Activated CD4-positive, alpha-beta memory T cell treated with anti-CD3 and anti-CD28 coated beads, Interleukin-2, amount 10 ng/mL, durations not matched to agents 7 days and 5 days (primary cell): ENCODE results near the gene PCYOX1L. TPM values are rescaled to one million over a fixed set of nuclear protein-coding genes. Genes with fewer than 3 reads are reported as not detected.

ENCODE experiments used
- CTCF ChIA-PET: fragments of 350-600 bp; sonication (Branson Sonifier 250); formaldehyde crosslinking; loops from one replicate; lab custom pipeline; 2021; ENCODE audit warnings: antibody characterized with exemption, inconsistent platforms; lab: Charles Lee
- POLR2A ChIA-PET: fragments of 350-600 bp; sonication (Branson Sonifier 250); formaldehyde crosslinking; loops from one replicate; lab custom pipeline; 2021; ENCODE audit warnings: antibody characterized with exemption; lab: Charles Lee
- DNase-seq: peaks from one replicate; pipeline ENCODE4 v3.0.0-alpha.2; 2020
- H3K27ac Mint-ChIP-seq: one replicate; pipeline ENCODE4 v1.8.0; 2021; ENCODE audit warnings: mild to moderate bottlenecking, mixed read lengths
- H3K27me3 Mint-ChIP-seq: one replicate; pipeline ENCODE4 v1.8.0; 2021; ENCODE audit warnings: mixed read lengths
- H3K36me3 Mint-ChIP-seq: one replicate; pipeline ENCODE4 v1.8.0; 2021; ENCODE audit warnings: low read depth, mixed read lengths
- H3K4me1 Mint-ChIP-seq: one replicate; pipeline ENCODE4 v1.8.0; 2021; ENCODE audit warnings: mixed read lengths
- H3K4me3 Mint-ChIP-seq: one replicate; pipeline ENCODE4 v1.8.0; 2021; ENCODE audit warnings: mild to moderate bottlenecking, mixed read lengths
- H3K9me3 Mint-ChIP-seq: one replicate; pipeline ENCODE4 v1.8.0; 2021; ENCODE audit warnings: mixed read lengths
- total RNA-seq, 2 experiments: library from RNA; stranded (reverse); gene quantifications; one replicate each; pipeline ENCODE4 v1.2.3, GENCODE V29; 2021

The PCYOX1L gene
- total RNA-seq, 2 experiments from 2014 or later, result 41.2 to 42.1 TPM

GRCh38 chr5:149341876-149342275, 16.0 kb upstream of the PCYOX1L start:
- Mint-ChIP-seq H3K4me1 (peaks cover 17% of the 10 kb centered on the region), H3K27me3 (peaks cover 13% of the 10 kb centered on the region), H3K9me3 (no peaks in the 10 kb centered on the region), H3K36me3 (peaks cover 14% of the 10 kb centered on the region), H3K4me3 (no peak overlapping the region), H3K27ac (no peak overlapping the region)
- CTCF ChIA-PET, result interaction anchor here (0.9 to 8.4 kb wide), 4 partner anchors 9 to 40 kb away, joined by 3 to 63 read pairs (median 3); no protein-coding TSS in a partner anchor
- POLR2A ChIA-PET, result interaction anchor here (10.8 kb wide), 1 partner anchor 15 kb away, joined by 445 read pairs; the partner anchor contains the start of gene PCYOX1L
- DNase-seq, result no peak

- Mint-ChIP-seq H3K4me3 (peak overlapping the region; percentile 25), H3K36me3 (peaks cover 37% of the 10 kb centered on the region), H3K27me3 (peaks cover 7% of the 10 kb centered on the region), H3K4me1 (peaks cover 37% of the 10 kb centered on the region), H3K27ac (peak overlapping the region; percentile 22), H3K9me3 (no peaks in the 10 kb centered on the region)
- ChIA-PET CTCF (interaction anchor here (1.1 to 8.4 kb wide), 9 partner anchors 9 to 207 kb away, joined by 3 to 63 read pairs (median 6); partner anchors contain the start of genes ABLIM3, CSNK1A1 and PCYOX1L), POLR2A (interaction anchor here (0.8 to 10.8 kb wide), 11 partner anchors 8 to 206 kb away, joined by 3 to 445 read pairs (median 12); partner anchors contain the start of genes CSNK1A1 and PCYOX1L)
- no peak for DNase-seq
These were observed 13.7 kb upstream of the PCYOX1L start for GRCh38 chr5:149344151-149344550.

- ChIA-PET CTCF (interaction anchor here (0.6 to 8.4 kb wide), 16 partner anchors 9 to 507 kb away, joined by 3 to 63 read pairs (median 5); partner anchors contain the start of genes ABLIM3, CSNK1A1 and PCYOX1L), POLR2A (interaction anchor here (0.7 to 10.8 kb wide), 20 partner anchors 10 to 514 kb away, joined by 3 to 445 read pairs (median 6); partner anchors contain the start of genes CSNK1A1, PCYOX1L and PPARGC1B)
- H3K4me1 Mint-ChIP-seq, result peaks cover 48% of the 10 kb centered on the region
- peak within 1 kb of the TSS; percentile 81 for H3K4me3 Mint-ChIP-seq
- no peaks in the 10 kb centered on the region for H3K27me3 Mint-ChIP-seq
- H3K36me3 Mint-ChIP-seq, result peaks cover 48% of the 10 kb centered on the region
- peak within 1 kb of the TSS; percentile 87 for H3K27ac Mint-ChIP-seq
- H3K9me3 Mint-ChIP-seq, result no peaks in the 10 kb centered on the region
- DNase-seq, result peak; percentile 94
These were observed 12.5 kb upstream of the PCYOX1L start, which contains the start of gene GRPEL2 for GRCh38 chr5:149345147-149345891. TSS of gene GRPEL2 (plus strand) at chr5:149345499. CDS start at chr5:149345540, 41 bp downstream.

- Mint-ChIP-seq H3K36me3 (peaks cover 54% of the 10 kb centered on the region), H3K4me1 (peaks cover 53% of the 10 kb centered on the region), H3K9me3 (no peaks in the 10 kb centered on the region), H3K27me3 (no peaks in the 10 kb centered on the region), H3K4me3 (peak overlapping the region; percentile 81), H3K27ac (peak overlapping the region; percentile 87)
- ChIA-PET CTCF (interaction anchor here (0.6 to 8.4 kb wide), 9 partner anchors 10 to 507 kb away, joined by 3 to 63 read pairs (median 5); partner anchors contain the start of gene PCYOX1L), POLR2A (interaction anchor here (0.7 to 10.8 kb wide), 13 partner anchors 10 to 519 kb away, joined by 3 to 445 read pairs (median 9); partner anchors contain the start of genes ADRB2, CSNK1A1, PCYOX1L and PPARGC1B)
- DNase-seq, result peak; percentile 33
These were observed 12.0 kb upstream of the PCYOX1L start for GRCh38 chr5:149345892-149346222.

- no peaks in the 10 kb centered on the region for H3K27me3 Mint-ChIP-seq
- H3K36me3 Mint-ChIP-seq, result peaks cover 78% of the 10 kb centered on the region
- POLR2A ChIA-PET, result interaction anchor here (1.0 to 10.8 kb wide), 4 partner anchors 8 to 203 kb away, joined by 3 to 445 read pairs (median 5); partner anchors contain the start of genes CSNK1A1 and PCYOX1L
- peak overlapping the region; percentile 87 for H3K27ac Mint-ChIP-seq
- CTCF ChIA-PET, result interaction anchor here (1.0 to 8.4 kb wide), 3 partner anchors 9 to 18 kb away, joined by 5 to 63 read pairs (median 6); partner anchors contain the start of gene PCYOX1L
- H3K4me1 Mint-ChIP-seq, result peaks cover 75% of the 10 kb centered on the region
- no peak for DNase-seq
- H3K4me3 Mint-ChIP-seq, result peak overlapping the region; percentile 81
- no peaks in the 10 kb centered on the region for H3K9me3 Mint-ChIP-seq
These were observed 9.3 kb upstream of the PCYOX1L start for GRCh38 chr5:149348518-149348917.

- ChIA-PET POLR2A (interaction anchor here (1.0 to 10.8 kb wide), 4 partner anchors 8 to 202 kb away, joined by 3 to 445 read pairs (median 5); partner anchors contain the start of genes CSNK1A1 and PCYOX1L), CTCF (interaction anchor here (1.0 to 8.4 kb wide), 3 partner anchors 8 to 17 kb away, joined by 5 to 63 read pairs (median 6); partner anchors contain the start of gene PCYOX1L)
- H3K9me3 Mint-ChIP-seq, result no peaks in the 10 kb centered on the region
- no peak for DNase-seq
- H3K27ac Mint-ChIP-seq, result peak overlapping the region; percentile 87
- no peaks in the 10 kb centered on the region for H3K27me3 Mint-ChIP-seq
- H3K4me3 Mint-ChIP-seq, result peak overlapping the region; percentile 81
- peaks cover 74% of the 10 kb centered on the region for H3K4me1 Mint-ChIP-seq
- peaks cover 84% of the 10 kb centered on the region for H3K36me3 Mint-ChIP-seq
These were observed 8.5 kb upstream of the PCYOX1L start for GRCh38 chr5:149349382-149349781.

- DNase-seq, result no peak
- H3K27me3 Mint-ChIP-seq, result no peaks in the 10 kb centered on the region
- ChIA-PET CTCF (interaction anchor here (3.5 kb wide), 1 partner anchor 15 kb away, joined by 15 read pairs; no protein-coding TSS in a partner anchor), POLR2A (interaction anchor here (1.9 to 9.7 kb wide), 2 partner anchors 7 to 15 kb away, joined by 6 to 445 read pairs; partner anchors contain the start of gene GRPEL2)
- H3K4me3 Mint-ChIP-seq, result no peak overlapping the region
- peaks cover 89% of the 10 kb centered on the region for H3K36me3 Mint-ChIP-seq
- H3K9me3 Mint-ChIP-seq, result no peaks in the 10 kb centered on the region
- H3K27ac Mint-ChIP-seq, result no peak overlapping the region
- peaks cover 88% of the 10 kb centered on the region for H3K4me1 Mint-ChIP-seq
These were observed 5.7 kb upstream of the PCYOX1L start for GRCh38 chr5:149352169-149352568.

- no peak for DNase-seq
- Mint-ChIP-seq H3K36me3 (peaks cover 76% of the 10 kb centered on the region), H3K4me3 (no peak overlapping the region), H3K4me1 (peaks cover 83% of the 10 kb centered on the region), H3K9me3 (no peaks in the 10 kb centered on the region), H3K27ac (peak overlapping the region; percentile 38), H3K27me3 (no peaks in the 10 kb centered on the region)
- ChIA-PET POLR2A (interaction anchor here (1.4 to 9.7 kb wide), 2 partner anchors 9 to 198 kb away, joined by 6 to 445 read pairs; partner anchors contain the start of genes CSNK1A1 and GRPEL2), CTCF (interaction anchor here (1.4 to 3.5 kb wide), 2 partner anchors 9 to 14 kb away, joined by 6 to 15 read pairs; partner anchors contain the start of gene GRPEL2)
These were observed 3.9 kb upstream of the PCYOX1L start for GRCh38 chr5:149353911-149354310.

GRCh38 chr5:149355688-149356087, 2.2 kb upstream of the PCYOX1L start:
- peaks cover 84% of the 10 kb centered on the region for H3K4me1 Mint-ChIP-seq
- POLR2A ChIA-PET, result interaction anchor here (0.7 to 9.7 kb wide), 7 partner anchors 11 to 377 kb away, joined by 3 to 445 read pairs (median 4); partner anchors contain the start of genes ARHGEF37, CSNK1A1 and GRPEL2
- H3K27me3 Mint-ChIP-seq, result no peaks in the 10 kb centered on the region
- peak overlapping the region; percentile 78 for H3K27ac Mint-ChIP-seq
- peaks cover 71% of the 10 kb centered on the region for H3K36me3 Mint-ChIP-seq
- DNase-seq, result peak; percentile 36
- CTCF ChIA-PET, result interaction anchor here (0.8 to 4.2 kb wide), 4 partner anchors 10 to 38 kb away, joined by 3 to 44 read pairs (median 10); partner anchors contain the start of gene GRPEL2
- H3K4me3 Mint-ChIP-seq, result no peak overlapping the region
- H3K9me3 Mint-ChIP-seq, result no peaks in the 10 kb centered on the region

GRCh38 chr5:149356391-149356790, 1.5 kb upstream of the PCYOX1L start:
- ChIA-PET POLR2A (interaction anchor here (0.9 to 9.7 kb wide), 8 partner anchors 11 to 376 kb away, joined by 3 to 445 read pairs (median 7); partner anchors contain the start of genes ARHGEF37, CSNK1A1 and GRPEL2), CTCF (interaction anchor here (0.8 to 4.2 kb wide), 4 partner anchors 11 to 39 kb away, joined by 3 to 44 read pairs (median 10); partner anchors contain the start of gene GRPEL2)
- peak overlapping the region; percentile 78 for H3K27ac Mint-ChIP-seq
- peaks cover 66% of the 10 kb centered on the region for H3K36me3 Mint-ChIP-seq
- peaks cover 83% of the 10 kb centered on the region for H3K4me1 Mint-ChIP-seq
- H3K9me3 Mint-ChIP-seq, result no peaks in the 10 kb centered on the region
- peak; percentile 42 for DNase-seq
- no peaks in the 10 kb centered on the region for H3K27me3 Mint-ChIP-seq
- peak overlapping the region; percentile 49 for H3K4me3 Mint-ChIP-seq

GRCh38 chr5:149358294-149358651, 427 bp downstream of the PCYOX1L start:
- peaks cover 55% of the 10 kb centered on the region for H3K36me3 Mint-ChIP-seq
- DNase-seq, result peak; percentile 40
- ChIA-PET POLR2A (interaction anchor here (0.9 to 9.7 kb wide), 14 partner anchors 8 to 642 kb away, joined by 3 to 445 read pairs (median 5); partner anchors contain the start of genes CSNK1A1, GRPEL2, HMGXB3 and TIGD6), CTCF (interaction anchor here (0.7 to 4.2 kb wide), 15 partner anchors 8 to 264 kb away, joined by 3 to 44 read pairs (median 5); partner anchors contain the start of genes CSNK1A1 and GRPEL2)
- H3K27me3 Mint-ChIP-seq, result no peaks in the 10 kb centered on the region
- H3K4me3 Mint-ChIP-seq, result peak overlapping the region; percentile 92
- H3K4me1 Mint-ChIP-seq, result peaks cover 70% of the 10 kb centered on the region
- H3K9me3 Mint-ChIP-seq, result no peaks in the 10 kb centered on the region
- H3K27ac Mint-ChIP-seq, result peak overlapping the region; percentile 85
